ENCODE measurements around the gene PLA2R1.

PLA2R1 gene

GRCh38 chr2:159892990-159893810 lies 169.2 kb downstream of the PLA2R1 start:
- DNase-seq, result no peak

- peak; percentile 82 for DNase-seq
These were observed 170.3 kb downstream of the PLA2R1 start for GRCh38 chr2:159891917-159892730.

GRCh38 chr2:159891267-159891588 lies 171.2 kb downstream of the PLA2R1 start:
- no peak for DNase-seq

- DNase-seq, result no peak
These were observed 171.7 kb downstream of the PLA2R1 start for GRCh38 chr2:159890551-159891266.

- peak; percentile 37 for DNase-seq
These were observed 180.2 kb downstream of the PLA2R1 start for GRCh38 chr2:159882130-159882745.

Measured in fibroblast of skin of back (primary cell).